Measurements from ENCODE around the gene NLRP6.

DNA sequence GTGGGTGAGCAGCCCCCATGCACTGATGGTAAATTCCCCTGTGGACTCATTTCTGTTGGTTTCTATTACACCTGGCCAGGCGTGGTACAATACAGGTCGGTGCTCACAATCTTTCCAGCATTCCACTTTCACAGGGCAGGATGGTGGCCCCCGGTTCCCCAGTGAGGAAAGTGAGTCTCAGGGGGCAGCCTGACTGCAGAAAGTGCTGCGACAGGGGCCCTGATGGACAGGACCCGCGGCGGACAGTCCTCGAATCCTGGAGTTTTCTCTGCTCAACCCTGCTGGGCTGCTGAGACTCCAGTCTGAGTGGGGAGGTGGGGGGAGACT, 7.7 kb downstream of the NLRP6 start:
- TF ChIP-seq EZH2 (IDR thresholded peaks at IDR 0.05; ENCODE audit: insufficient read depth, poor library complexity, severe bottlenecking) (no peak), EZH2phosphoT487 (IDR thresholded peaks at IDR 0.05; ENCODE audit: insufficient read depth, low read depth) (no peak)

All from GM23248 (cell line).